ENCODE data around the gene NPAS3.

The NPAS3 gene

DNA sequence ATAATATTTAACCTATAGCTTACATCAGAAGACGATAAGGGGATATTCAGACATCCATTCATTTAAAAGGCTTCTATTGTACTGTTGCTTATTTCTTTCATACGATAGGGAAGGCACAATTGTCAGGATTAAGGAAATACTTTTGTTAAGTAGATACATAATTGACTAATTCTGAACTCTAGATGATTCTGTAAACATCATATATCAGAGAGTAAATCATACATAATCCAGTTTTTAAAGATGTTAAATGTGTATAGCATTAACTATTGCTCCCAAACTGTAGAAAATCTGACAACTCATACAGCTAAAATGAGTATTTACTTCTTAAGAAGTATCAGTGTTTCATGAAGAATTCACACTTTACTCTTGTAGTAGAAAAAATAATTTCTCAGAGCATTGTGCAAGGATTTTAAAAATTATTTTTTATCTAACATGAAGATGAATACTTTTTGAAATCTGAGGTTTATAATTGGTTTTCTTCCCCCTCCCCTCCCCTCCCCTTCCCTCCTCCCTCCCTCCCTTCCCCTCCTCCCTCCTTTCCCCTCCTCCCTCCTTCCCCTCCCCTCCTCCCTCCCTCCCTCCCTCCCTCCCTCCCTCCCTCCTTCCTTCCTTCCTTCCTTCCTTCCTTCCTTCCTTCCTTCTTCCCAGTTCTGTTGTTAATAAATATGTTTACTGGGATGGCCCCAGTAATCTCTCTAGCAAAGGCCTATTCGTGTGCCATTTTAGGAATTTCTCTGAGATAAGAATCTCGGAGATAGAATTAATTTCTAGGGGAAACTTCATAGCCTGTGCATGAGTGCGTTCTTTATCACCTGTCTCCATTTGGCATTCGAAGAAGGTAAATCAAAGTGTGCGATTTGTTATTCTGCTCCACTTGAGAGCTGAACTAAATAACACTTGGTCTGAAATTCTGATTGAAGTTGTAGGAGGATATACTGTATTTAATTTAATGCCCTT, 2.3 kb downstream of the NPAS3 start:
- DNase-seq (ENCODE audit: low read depth in 2 of 2), result no peak

DNA sequence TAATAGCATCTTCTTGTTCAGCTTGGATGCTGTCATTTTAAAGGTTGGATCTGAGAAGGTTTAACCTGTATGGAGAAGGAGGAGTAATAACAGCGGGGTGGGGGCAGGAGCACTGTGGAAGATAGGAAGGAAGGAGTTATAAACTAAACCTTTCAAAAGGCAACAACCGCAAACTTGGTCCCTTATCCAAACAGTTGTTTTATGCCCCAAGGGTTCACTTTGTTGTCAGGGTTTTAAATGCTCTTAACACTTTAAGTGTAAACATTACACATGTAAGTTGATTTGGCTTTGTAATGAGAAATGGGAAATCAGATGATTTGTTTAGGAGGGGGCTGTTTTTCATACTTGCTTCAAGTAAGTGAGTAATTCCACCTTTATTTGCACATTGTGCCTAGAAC, 3.0 kb downstream of the NPAS3 start:
- DNase-seq (ENCODE audit: low read depth in 2 of 2), result no peak

DNA sequence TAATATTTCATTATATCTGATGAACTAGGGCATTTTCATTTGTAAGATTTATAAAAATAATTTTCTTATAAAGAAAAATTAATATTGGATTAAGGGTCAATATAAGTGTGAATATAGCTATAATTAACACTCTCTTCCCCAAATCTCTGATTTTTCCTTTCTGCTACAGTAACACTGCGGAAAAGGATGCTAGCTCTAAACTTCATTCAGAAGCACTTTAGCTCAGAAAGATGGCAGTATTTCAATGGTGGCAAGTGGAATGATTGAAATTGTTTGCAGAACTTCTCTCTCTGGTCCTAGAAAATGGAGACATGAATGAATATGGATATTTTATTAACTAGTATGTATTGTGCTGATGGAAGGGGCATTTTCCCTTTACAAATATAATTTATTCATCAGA, 8.4 kb downstream of the NPAS3 start:
- DNase-seq (ENCODE audit: low read depth in 2 of 2), result no peak

- no peak for DNase-seq (ENCODE audit: low read depth in 2 of 2)
Measured at GRCh38 chr14:32947792-32948191, 9.1 kb downstream of the NPAS3 start.

DNA sequence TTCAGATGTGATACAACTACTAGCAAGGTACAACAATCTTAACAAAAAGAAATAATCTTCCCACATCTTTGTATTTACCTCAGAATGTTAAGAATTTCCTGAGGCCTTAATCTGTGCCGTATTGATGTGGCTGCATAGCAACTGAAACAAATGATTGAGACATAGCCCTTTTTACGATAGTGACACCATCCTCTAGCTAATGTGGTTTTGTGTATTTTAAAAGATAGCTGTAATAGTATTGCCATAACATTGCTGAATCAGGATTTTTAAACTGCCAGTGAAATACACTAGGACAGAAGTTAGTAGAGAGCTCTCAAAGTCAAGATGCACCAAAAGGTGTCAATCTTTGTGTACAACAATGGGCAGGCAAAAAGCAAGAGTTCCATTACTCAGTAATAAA, 11.9 kb downstream of the NPAS3 start:
- DNase-seq (ENCODE audit: low read depth in 2 of 2), result no peak

DNA sequence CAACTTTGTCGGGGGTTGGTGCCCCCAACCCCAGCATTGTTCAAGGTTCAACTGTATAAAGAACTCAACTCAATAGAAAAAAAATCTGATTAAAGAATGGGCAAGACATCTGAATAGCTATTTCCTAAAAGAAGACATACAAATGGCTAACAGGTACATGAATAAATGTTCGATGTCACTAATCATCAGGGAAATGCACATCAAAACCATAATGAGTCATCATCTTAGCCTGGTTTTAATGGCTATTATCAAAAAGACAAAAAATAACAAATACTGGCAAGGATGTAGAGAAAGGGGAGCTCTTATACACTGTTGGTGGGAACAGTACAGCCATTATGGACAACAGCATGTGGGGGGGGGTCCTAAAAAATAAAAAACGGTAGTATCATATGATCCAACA, 28.7 kb downstream of the NPAS3 start:
- DNase-seq (ENCODE audit: low read depth in 2 of 2), result no peak

GRCh38 chr14:32968972-32969544, 30.4 kb downstream of the NPAS3 start:
- DNase-seq (ENCODE audit: low read depth in 2 of 2), result no peak

DNA sequence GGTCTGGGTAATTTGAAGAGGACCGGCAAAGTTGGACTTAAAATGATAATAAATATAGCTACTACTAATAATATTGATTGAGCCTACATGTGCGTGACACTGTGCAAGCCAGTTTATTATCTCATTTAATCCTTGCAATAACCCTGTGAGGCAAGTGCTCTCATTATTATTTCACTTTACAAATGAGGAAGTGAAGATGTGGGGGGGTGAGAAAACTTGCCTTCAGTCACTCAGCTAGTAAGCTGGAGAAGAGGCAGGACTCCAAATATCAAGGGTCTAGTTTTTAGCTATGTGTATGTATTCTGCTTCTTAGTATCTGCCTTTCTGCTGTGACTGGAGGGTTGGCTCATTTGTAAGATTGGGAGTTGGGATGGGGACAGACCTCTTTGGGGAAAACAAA, 39.2 kb downstream of the NPAS3 start:
- no peak for DNase-seq (ENCODE audit: low read depth in 2 of 2)

DNA sequence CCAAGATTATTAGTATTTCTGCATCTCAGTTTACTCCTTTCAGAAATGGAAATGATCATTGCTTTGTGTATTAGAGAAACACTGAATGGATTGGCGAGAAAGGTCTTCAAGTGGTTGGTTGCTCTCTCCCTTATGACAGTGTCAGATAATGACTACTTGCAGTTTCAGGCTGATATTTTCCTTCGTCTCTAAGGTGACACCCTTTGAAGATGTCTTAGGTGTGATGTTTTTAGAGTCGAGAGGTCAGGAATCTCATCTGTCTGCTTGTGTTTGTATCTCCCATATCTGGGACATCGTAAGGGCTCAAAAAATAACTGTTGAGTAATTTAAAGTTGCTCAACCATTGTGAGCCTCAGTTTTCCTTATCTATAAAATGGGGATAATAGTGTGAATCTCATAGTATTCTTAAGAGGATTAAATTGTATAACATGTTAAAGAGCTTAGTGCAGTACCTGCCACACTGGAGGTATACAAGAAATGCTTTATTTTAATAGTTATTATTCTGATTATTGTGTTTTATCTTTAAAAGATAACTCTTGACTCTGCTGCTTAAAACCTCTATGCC, 40.1 kb downstream of the NPAS3 start:
- no peak for DNase-seq (ENCODE audit: low read depth in 2 of 2)

DNA sequence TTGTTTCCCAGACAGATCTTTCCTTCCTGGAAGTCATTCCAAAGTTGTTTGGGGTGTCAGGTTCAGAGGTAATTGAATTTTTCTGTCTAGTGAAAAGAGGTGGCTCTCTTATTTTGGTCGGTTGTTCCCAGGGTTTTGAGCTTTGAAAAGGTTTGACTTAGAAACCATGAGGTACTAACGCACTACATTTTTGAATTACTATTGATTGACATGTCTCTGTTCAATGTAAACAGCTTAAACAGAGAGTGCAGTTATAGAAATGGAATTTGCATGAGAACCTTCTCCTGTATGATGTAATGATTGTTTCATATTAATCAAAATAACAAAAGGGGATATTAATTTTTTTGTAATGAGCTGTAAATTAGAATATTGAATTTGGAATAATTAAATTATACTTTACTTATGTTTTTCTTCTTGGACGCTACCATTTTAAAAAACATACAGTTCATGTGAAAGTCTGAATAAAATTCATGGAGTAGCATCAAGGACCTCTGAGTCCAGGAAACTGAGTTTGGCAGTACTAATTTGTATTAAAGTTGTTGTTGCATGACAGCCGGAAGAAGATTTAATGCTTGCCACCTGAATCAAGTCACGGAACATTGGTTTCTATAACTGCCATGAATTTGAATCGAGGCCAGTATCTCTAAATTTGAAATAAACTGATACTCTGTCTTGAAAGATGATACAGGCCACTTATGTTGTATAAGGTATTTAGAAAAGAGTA, 41.7 kb downstream of the NPAS3 start:
- DNase-seq (ENCODE audit: low read depth in 2 of 2), result no peak

DNA sequence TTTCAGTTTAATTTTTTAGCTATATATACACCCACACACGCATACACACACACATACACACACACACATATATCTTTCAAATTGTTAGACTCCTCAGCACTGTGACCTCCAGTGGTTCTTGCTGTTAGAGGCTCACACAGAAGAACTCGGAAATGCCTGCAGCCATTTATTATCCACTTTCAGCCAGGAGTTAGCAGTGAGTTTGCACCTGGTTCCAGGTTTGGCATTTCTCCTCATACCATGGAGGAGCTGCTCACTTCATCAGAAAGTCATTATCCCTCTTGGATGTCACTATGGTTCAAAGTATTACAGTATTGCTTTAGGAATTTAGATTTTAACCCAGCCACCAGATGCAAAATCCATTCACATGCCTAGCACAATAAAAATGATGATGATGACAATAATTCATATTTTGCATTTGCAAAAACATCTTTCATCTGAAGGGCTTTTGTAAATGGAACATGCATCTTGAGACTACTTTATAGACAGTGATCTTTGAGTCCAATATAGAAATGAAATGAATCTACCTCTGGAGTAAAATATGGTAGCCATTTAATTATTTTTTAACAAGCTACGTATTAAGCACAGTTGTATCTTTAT, 42.3 kb downstream of the NPAS3 start:
- DNase-seq (ENCODE audit: low read depth in 2 of 2), result no peak

- no peak for DNase-seq (ENCODE audit: low read depth in 2 of 2)
Measured at GRCh38 chr14:32984241-32984930, 45.7 kb downstream of the NPAS3 start.

DNA sequence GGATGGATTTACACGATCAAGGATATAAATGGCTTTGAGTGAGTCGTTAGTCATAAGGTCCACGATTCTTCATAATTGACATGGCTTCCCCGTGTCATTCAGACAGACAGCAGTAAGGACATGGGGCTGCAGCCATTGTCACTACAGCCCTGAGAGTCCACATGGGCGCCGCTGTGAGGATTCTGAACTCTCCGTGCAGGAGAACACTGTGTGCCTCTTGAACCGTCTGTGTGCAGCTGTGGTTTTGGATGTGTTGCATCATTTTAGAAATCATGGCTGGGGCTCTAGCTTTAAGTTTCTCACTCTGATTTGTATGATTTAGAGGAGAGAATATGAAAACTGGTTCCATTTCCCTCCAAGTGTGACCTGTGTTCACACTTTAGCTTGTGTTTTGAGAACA, 47.2 kb downstream of the NPAS3 start:
- DNase-seq (ENCODE audit: low read depth in 2 of 2), result no peak

- no peak for DNase-seq (ENCODE audit: low read depth in 2 of 2)
Measured at GRCh38 chr14:32986791-32987540, 48.3 kb downstream of the NPAS3 start.

DNA sequence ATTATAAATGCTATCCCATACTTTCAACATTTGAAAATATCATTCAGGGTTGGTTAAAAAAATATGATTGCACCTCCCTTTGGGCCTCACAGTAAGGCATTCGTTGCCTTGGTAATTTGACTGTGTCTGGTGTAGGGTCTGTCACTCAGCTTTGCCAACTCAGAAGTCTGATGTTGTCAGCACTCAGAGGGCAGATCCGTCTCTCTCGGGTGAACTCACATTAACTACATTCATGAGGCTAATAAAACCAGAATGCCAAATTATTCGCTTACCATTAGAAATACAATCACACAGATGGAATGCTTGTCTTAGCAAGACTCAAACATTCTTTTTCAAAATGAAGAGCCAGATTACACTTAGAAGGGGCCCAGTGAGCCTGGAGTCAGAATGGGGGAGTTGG, 53.0 kb downstream of the NPAS3 start:
- DNase-seq (ENCODE audit: low read depth in 2 of 2), result no peak

DNA sequence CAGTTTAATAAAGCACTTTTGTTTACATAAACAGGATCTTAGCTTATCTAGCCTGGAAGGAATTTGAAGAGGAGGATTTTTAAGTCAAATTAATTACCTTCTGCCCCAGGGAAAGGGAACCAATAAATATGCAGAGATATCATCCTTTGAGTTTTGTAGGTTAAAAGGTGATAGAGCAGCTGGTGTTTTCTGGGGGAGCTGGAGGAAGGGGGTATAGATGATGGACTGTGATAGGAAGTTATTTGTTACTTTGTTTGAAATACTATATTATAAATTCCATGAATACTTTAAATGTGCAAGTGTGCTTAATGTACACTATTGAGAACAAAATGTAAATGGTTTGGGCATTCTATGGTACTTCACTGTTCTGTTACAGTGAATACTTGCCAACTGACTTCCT, 55.2 kb downstream of the NPAS3 start:
- no peak for DNase-seq (ENCODE audit: low read depth in 2 of 2)

DNA sequence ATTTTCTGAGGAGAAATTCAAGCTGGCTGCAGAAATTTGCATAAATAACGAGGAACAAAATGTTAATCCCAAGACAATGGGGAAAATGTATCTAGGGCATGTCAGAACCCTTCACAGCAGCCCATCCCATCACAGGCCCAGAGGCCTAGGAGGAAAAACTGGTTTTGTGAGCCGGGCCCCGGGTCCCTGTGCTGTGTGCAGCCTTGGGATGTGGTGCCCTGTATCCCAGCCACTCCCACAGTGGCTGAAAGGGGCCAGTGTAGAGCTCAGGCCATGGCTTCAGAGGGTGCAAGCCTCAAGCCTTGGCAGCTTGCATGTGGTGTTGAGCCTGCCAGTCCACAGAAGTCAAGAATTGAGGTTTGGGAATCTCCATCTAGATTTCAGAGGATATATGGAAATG, 57.7 kb downstream of the NPAS3 start:
- DNase-seq (ENCODE audit: low read depth in 2 of 2), result no peak

DNA sequence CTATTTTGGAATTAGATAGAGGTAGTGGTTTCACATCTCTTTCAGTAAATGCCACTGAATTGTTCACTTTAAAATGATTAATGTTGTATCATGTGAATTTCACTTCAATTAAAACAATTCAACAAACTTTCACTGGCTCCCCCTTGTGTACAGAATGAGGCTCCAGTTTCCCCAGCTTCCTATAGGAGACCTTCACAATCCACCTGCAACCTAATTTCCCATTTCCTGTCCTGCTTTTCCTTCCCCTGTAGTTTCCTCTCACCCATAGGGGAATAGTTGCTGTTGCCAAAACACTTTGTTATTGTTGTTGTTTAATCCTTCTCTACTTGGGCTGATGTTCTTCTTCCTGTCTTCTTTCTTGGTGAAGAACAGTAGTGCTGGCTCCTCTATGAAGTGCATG, 59.8 kb downstream of the NPAS3 start:
- no peak for DNase-seq (ENCODE audit: low read depth in 2 of 2)

- no peak for DNase-seq (ENCODE audit: low read depth in 2 of 2)
Measured at GRCh38 chr14:33009673-33010072, 71.0 kb downstream of the NPAS3 start.

- no peak for DNase-seq (ENCODE audit: low read depth in 2 of 2)
Measured at GRCh38 chr14:33010495-33010894, 71.8 kb downstream of the NPAS3 start.

DNA sequence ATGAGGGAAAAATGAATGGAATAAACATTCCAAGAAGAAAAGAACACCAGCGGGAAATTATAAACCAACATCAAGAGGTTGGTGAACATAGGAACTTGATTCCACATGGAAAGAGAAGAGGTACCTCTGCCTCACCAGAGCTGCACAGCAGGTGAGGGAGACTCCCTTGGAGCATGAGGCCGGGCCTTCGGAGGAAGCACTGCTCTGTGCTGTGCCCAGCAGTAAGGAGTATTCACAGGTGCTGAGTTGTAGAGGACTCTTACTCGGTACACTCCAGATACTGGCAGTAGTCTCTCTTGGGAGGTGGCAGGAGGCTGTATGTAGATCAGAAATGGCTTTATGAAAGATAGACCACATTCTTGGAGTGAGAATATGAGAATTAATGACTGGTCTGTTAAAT, 76.0 kb downstream of the NPAS3 start:
- no peak for DNase-seq (ENCODE audit: low read depth in 2 of 2)

Measured in stimulated activated CD4-positive, alpha-beta T cell treated with anti-CD3 and anti-CD28 coated beads, Interleukin-1b, Interleukin-23, amount 100 ng/mL, for 1 hour (primary cell).